ENCODE data around the gene UST. TPM values are rescaled to one million over a fixed set of nuclear protein-coding genes. Genes with fewer than 3 reads are reported as not detected.
A peak's percentile ranks its signal among the peaks of the same experiment; 100 is the strongest.

UST gene
- total RNA-seq, 1 donor from 2014 or later, result 9.7 TPM

GRCh38 chr6:149057464-149057840, 310.6 kb downstream of the UST start:
- Mint-ChIP-seq H3K9me3 (no peaks in the 10 kb centered on the region), H3K27ac (no peak overlapping the region), H3K36me3 (peaks cover 2% of the 10 kb centered on the region), H3K4me1 (ENCODE audit: unreplicated experiment) (peaks cover 34% of the 10 kb centered on the region), H3K27me3 (no peaks in the 10 kb centered on the region), H3K4me3 (no peak overlapping the region)
- TF ChIP-seq CTCF (conservative IDR thresholded peaks at IDR 0.05), result no peak
- DNase-seq (ENCODE audit: extremely low spot score, unreplicated experiment), result no peak

GRCh38 chr6:149059557-149059956, 312.7 kb downstream of the UST start:
- no peaks in the 10 kb centered on the region for H3K36me3 Mint-ChIP-seq
- H3K4me1 Mint-ChIP-seq (ENCODE audit: unreplicated experiment), result peaks cover 46% of the 10 kb centered on the region
- H3K27me3 Mint-ChIP-seq, result no peaks in the 10 kb centered on the region
- H3K27ac Mint-ChIP-seq, result peak overlapping the region; percentile 41
- DNase-seq (ENCODE audit: extremely low spot score, unreplicated experiment), result no peak
- no peaks in the 10 kb centered on the region for H3K9me3 Mint-ChIP-seq
- no peak for TF ChIP-seq CTCF (conservative IDR thresholded peaks at IDR 0.05)
- H3K4me3 Mint-ChIP-seq, result peak overlapping the region; percentile 6

DNA sequence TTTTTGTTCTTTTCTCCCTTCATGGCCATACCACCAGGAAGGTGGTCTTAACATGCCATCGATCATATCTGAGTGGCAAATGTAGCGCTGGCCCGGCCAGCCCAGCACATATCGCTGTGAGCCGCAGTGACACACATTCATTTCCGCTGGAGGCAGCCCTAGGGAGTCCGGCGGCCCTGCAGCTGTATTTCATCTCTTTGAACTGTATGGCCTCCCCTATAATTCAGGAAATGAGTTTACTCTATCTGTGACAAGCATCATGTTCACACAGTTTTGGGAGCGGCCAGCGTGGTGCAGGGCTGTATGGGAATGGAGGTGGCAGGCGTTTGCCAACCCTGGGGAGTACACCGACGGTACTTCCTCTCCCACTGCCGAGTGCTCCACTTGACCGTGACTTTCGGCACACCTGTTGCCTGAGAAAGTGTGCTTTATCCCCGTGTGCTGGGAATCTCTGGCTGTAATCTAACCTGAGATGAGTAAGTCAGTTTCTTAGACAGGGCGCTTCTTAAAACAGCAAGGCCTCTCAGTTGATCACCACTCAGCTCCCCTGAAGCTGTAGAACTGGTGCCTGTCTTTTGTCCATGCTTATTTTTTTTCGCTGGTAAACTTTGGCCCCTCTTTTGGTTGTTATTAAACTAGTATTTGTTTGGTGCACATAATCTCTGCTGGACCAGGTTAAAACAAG, 313.6 kb downstream of the UST start:
- TF ChIP-seq CTCF (conservative IDR thresholded peaks at IDR 0.05), result no peak
- Mint-ChIP-seq H3K27me3 (no peaks in the 10 kb centered on the region), H3K9me3 (no peaks in the 10 kb centered on the region), H3K36me3 (no peaks in the 10 kb centered on the region), H3K4me1 (ENCODE audit: unreplicated experiment) (peaks cover 47% of the 10 kb centered on the region), H3K27ac (peak overlapping the region; percentile 11), H3K4me3 (peak overlapping the region; percentile 12)
- no peak for DNase-seq (ENCODE audit: extremely low spot score, unreplicated experiment)

- Mint-ChIP-seq H3K9me3 (no peaks in the 10 kb centered on the region), H3K4me3 (peak overlapping the region; percentile 12), H3K27ac (peak overlapping the region; percentile 11), H3K36me3 (no peaks in the 10 kb centered on the region), H3K27me3 (no peaks in the 10 kb centered on the region), H3K4me1 (ENCODE audit: unreplicated experiment) (peaks cover 51% of the 10 kb centered on the region)
- no peak for DNase-seq (ENCODE audit: extremely low spot score, unreplicated experiment)
- no peak for TF ChIP-seq CTCF (conservative IDR thresholded peaks at IDR 0.05)
Observed at GRCh38 chr6:149060985-149061760, 314.3 kb downstream of the UST start.

GRCh38 chr6:149061930-149062329, 315.1 kb downstream of the UST start:
- H3K4me1 Mint-ChIP-seq (ENCODE audit: unreplicated experiment), result peaks cover 55% of the 10 kb centered on the region
- TF ChIP-seq CTCF (conservative IDR thresholded peaks at IDR 0.05), result no peak

More at GRCh38 chr6:149061930-149062329, 315.1 kb downstream of the UST start:
- DNase-seq (ENCODE audit: extremely low spot score, unreplicated experiment), result no peak
- Mint-ChIP-seq H3K36me3 (no peaks in the 10 kb centered on the region), H3K27me3 (no peaks in the 10 kb centered on the region), H3K9me3 (no peaks in the 10 kb centered on the region), H3K4me3 (no peak overlapping the region), H3K27ac (no peak overlapping the region)
